H9 (cell line): ENCODE data around the gene LHFPL5. TPM values are rescaled to one million over a fixed set of nuclear protein-coding genes. Genes with fewer than 3 reads are reported as not detected.

Experiments used
- DNase-seq: peaks from one replicate; pipeline ENCODE4 v3.0.0-alpha.2; 2017
- H2AFZ ChIP-seq: one replicate; pipeline ENCODE4 v1.6.1; 2013; ENCODE audit warnings: mild to moderate bottlenecking, low read length, control low read depth, moderate library complexity
- H2AK5ac ChIP-seq: 2 replicates; pipeline ENCODE4 v1.6.1; 2013; ENCODE audit warnings: low read length, control low read depth, mixed read lengths; ENCODE audit not compliant: insufficient read length
- H2BK120ac ChIP-seq: one replicate; pipeline ENCODE4 v1.6.1; 2013; ENCODE audit warnings: low read depth, mild to moderate bottlenecking, low read length, control low read depth, inconsistent platforms; ENCODE audit not compliant: poor library complexity, severe bottlenecking
- H2BK12ac ChIP-seq: 2 replicates; pipeline ENCODE4 v1.6.1; 2013; ENCODE audit warnings: low read length, control low read depth, mixed read lengths, low read depth; ENCODE audit not compliant: insufficient read length
- H2BK15ac ChIP-seq: 2 replicates; pipeline ENCODE4 v1.6.1; 2013; ENCODE audit warnings: low read depth, low read length, control low read depth
- H2BK20ac ChIP-seq: one replicate; pipeline ENCODE4 v1.6.1; 2013; ENCODE audit warnings: low read depth, mild to moderate bottlenecking, low read length, control low read depth, inconsistent platforms; ENCODE audit not compliant: poor library complexity, severe bottlenecking
- H2BK5ac ChIP-seq: 2 replicates; pipeline ENCODE4 v1.6.1; 2013; ENCODE audit warnings: low read length, control low read depth, mixed read lengths; ENCODE audit not compliant: insufficient read length
- H3K14ac ChIP-seq: 2 replicates; pipeline ENCODE4 v1.6.1; 2013; ENCODE audit warnings: low read length, control low read depth; ENCODE audit not compliant: insufficient read depth
- H3K18ac ChIP-seq: 2 replicates; pipeline ENCODE4 v1.6.1; 2013; ENCODE audit warnings: low read depth, mild to moderate bottlenecking, mixed read lengths, low read length, control low read depth; ENCODE audit not compliant: insufficient read length
- H3K23ac ChIP-seq: 2 replicates; pipeline ENCODE4 v1.6.1; 2013; ENCODE audit warnings: low read length, control low read depth, mixed read lengths, low read depth; ENCODE audit not compliant: insufficient read length
- H3K23me2 ChIP-seq: 2 replicates; pipeline ENCODE4 v1.6.1; 2013; ENCODE audit warnings: low read depth, mild to moderate bottlenecking, mixed read lengths, low read length, control low read depth; ENCODE audit not compliant: insufficient read length, poor library complexity, severe bottlenecking
- H3K27ac ChIP-seq: 2 replicates; pipeline ENCODE4 v1.5.1; 2013; ENCODE audit warnings: low read length, control low read depth, mixed read lengths, low read depth; ENCODE audit not compliant: insufficient read length
- H3K27me3 ChIP-seq: 2 replicates; pipeline ENCODE4 v1.6.1; 2013; ENCODE audit warnings: low read length, control low read depth, inconsistent platforms; ENCODE audit not compliant: insufficient read depth
- H3K4ac ChIP-seq: 2 replicates; pipeline ENCODE4 v1.6.1; 2013; ENCODE audit warnings: low read depth, mild to moderate bottlenecking, control low read depth, inconsistent platforms, low read length, moderate library complexity
- H3K4me1 ChIP-seq: 2 replicates; pipeline ENCODE4 v1.6.1; 2013; ENCODE audit warnings: low read length, control low read depth, inconsistent platforms; ENCODE audit not compliant: insufficient read depth
- H3K4me2 ChIP-seq: 2 replicates; pipeline ENCODE4 v1.6.1; 2013; ENCODE audit warnings: low read length, control low read depth, mixed read lengths; ENCODE audit not compliant: insufficient read length, insufficient read depth
- H3K56ac ChIP-seq: 2 replicates; pipeline ENCODE4 v1.6.1; 2013; ENCODE audit warnings: low read depth, mild to moderate bottlenecking, mixed read lengths, low read length, control low read depth; ENCODE audit not compliant: insufficient read length
- H3K79me1 ChIP-seq: 2 replicates; pipeline ENCODE4 v1.6.1; 2013; ENCODE audit warnings: low read depth, mild to moderate bottlenecking, moderate library complexity, low read length, control low read depth, inconsistent platforms; ENCODE audit not compliant: insufficient read depth, poor library complexity, severe bottlenecking
- H3K79me2 ChIP-seq: 2 replicates; pipeline ENCODE4 v1.6.1; 2013; ENCODE audit warnings: low read length, control low read depth, inconsistent platforms; ENCODE audit not compliant: insufficient read depth
- H3K9ac ChIP-seq: 2 replicates; pipeline ENCODE4 v1.6.1; 2013; ENCODE audit warnings: low read length, control low read depth, mixed read lengths; ENCODE audit not compliant: insufficient read length; ENCODE audit errors: extremely low read depth
- H3K9me3 ChIP-seq: one replicate; pipeline ENCODE4 v1.6.1; 2013; ENCODE audit warnings: low read depth, low read length, inconsistent platforms; ENCODE audit not compliant: control insufficient read depth
- H3T11ph ChIP-seq: one replicate; pipeline ENCODE4 v1.6.1; 2013; ENCODE audit warnings: mild to moderate bottlenecking, low read length, control low read depth, inconsistent platforms
- H4K20me1 ChIP-seq: one replicate; pipeline ENCODE4 v1.6.1; 2013; ENCODE audit not compliant: control insufficient read depth, insufficient read length, insufficient read depth
- H4K5ac ChIP-seq: 2 replicates; pipeline ENCODE4 v1.6.1; 2013; ENCODE audit warnings: low read depth, mild to moderate bottlenecking, mixed read lengths, low read length, control low read depth; ENCODE audit not compliant: insufficient read length
- H4K8ac ChIP-seq: replicated peaks from 2 replicates; pipeline ENCODE4 v1.6.1; 2013; ENCODE audit warnings: low read length, control low read depth, mixed read lengths, low read depth; ENCODE audit not compliant: insufficient read length
- H4K91ac ChIP-seq: 2 replicates; pipeline ENCODE4 v1.6.1; 2013; ENCODE audit warnings: low read depth, mild to moderate bottlenecking, moderate library complexity, mixed read lengths, low read length, control low read depth; ENCODE audit not compliant: insufficient read length
- H3K27ac Mint-ChIP-seq, 3 experiments: 2 replicates in 2 of 3; 3 replicates in 1 of 3; pipeline ENCODE4 v1.8.0; 2020 to 2021; ENCODE audit warnings: mixed read lengths in 3 of 3, mild to moderate bottlenecking in 1 of 3, moderate library complexity in 1 of 3
- H3K27me3 Mint-ChIP-seq: 2 replicates; pipeline ENCODE4 v1.8.0; 2021; ENCODE audit warnings: low read depth, mild to moderate bottlenecking, moderate library complexity, mixed read lengths
- H3K36me3 Mint-ChIP-seq, 3 experiments: 2 replicates in 2 of 3; 3 replicates in 1 of 3; pipeline ENCODE4 v1.8.0; 2020 to 2021; ENCODE audit warnings: low read depth in 3 of 3, mixed read lengths in 3 of 3; ENCODE audit not compliant: insufficient read depth in 1 of 3
- H3K4me1 Mint-ChIP-seq, 2 experiments: 2 replicates each; pipeline ENCODE4 v1.8.0; 2020; ENCODE audit warnings: mixed read lengths in 2 of 2
- H3K4me3 Mint-ChIP-seq, 2 experiments: 2 replicates in 1 of 2; 3 replicates in 1 of 2; pipeline ENCODE4 v1.8.0; 2020 to 2021; ENCODE audit warnings: mild to moderate bottlenecking in 2 of 2, mixed read lengths in 2 of 2, moderate library complexity in 1 of 2
- H3K9me3 Mint-ChIP-seq, 2 experiments: 2 replicates in 1 of 2; 3 replicates in 1 of 2; pipeline ENCODE4 v1.8.0; 2020; ENCODE audit warnings: mild to moderate bottlenecking in 2 of 2, mixed read lengths in 2 of 2, moderate library complexity in 1 of 2
- WGBS: extraction: QIAGEN DNeasy Blood & Tissue Kit; methylation state at CpG from one replicate; pipeline ENCODE4 v1.1.7; 2013; ENCODE audit warnings: missing lambda C conversion rate, low lambda C conversion rate, mixed read lengths; ENCODE audit not compliant: insufficient read length; ENCODE audit errors: extremely low coverage; 5-methylcytosine and 5-hydroxymethylcytosine counted together
- total RNA-seq: library from RNA; stranded (reverse); gene quantifications from 2 replicates; pipeline ENCODE4 v1.2.1, GENCODE V29; 2021
- TF ChIP-seq, protein P1 (sequence below): fragments of 200-600 bp; sonication (generic); conservative IDR thresholded peaks from 3 replicates; pipeline ENCODE4 v1.8.0; 2021; ENCODE audit warnings: antibody characterized with exemption, mild to moderate bottlenecking

The LHFPL5 gene
- total RNA-seq, 1 experiment from 2014 or later, result not detected

DNA sequence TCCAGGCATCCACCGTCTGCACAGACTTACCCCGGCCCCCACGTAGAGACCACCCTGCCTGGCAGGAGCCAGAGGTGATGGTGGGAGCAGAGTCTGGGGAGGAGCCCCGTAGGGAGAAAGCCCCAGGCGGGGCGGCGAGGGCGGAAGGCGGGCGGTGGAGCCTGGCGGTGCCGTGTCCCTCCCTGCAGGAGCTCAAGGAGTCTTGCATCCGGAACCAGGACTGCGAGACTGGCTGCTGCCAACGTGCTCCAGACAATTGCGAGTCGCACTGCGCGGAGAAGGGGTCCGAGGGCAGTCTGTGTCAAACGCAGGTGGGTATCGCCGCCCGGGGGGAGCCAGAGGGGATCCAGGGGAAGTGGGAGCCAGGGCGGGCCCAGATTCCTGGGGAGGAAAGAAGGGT, 18.3 kb upstream of the LHFPL5 start:
- Mint-ChIP-seq H3K9me3 (no peaks in the 10 kb centered on the region), H3K4me3 (no peak overlapping the region), H3K27me3 (peaks cover 8% of the 10 kb centered on the region), H3K4me1 (peaks cover 13 to 17% of the 10 kb centered on the region in 2 experiments), H3K27ac (no peak overlapping the region), H3K36me3 (no peaks in the 10 kb centered on the region)
- no peaks in the 10 kb centered on the region for H3K79me2 ChIP-seq
- H2BK15ac ChIP-seq, result no peak overlapping the region
- no peak for DNase-seq
- no peak overlapping the region for H3K4ac ChIP-seq
- H3K4me1 ChIP-seq, result no peaks in the 10 kb centered on the region
- no peaks in the 10 kb centered on the region for H3K9me3 ChIP-seq
- H4K91ac ChIP-seq, result no peak overlapping the region
- no peaks in the 10 kb centered on the region for H3K79me1 ChIP-seq
- H2BK20ac ChIP-seq, result no peak overlapping the region
- H2BK120ac ChIP-seq, result no peak overlapping the region
- no peak overlapping the region for H3T11ph ChIP-seq
- no peak overlapping the region for H2BK5ac ChIP-seq
- no peaks in the 10 kb centered on the region for H3K27me3 ChIP-seq
- WGBS, result no CpG with 5 or more reads among the region's 25 CpGs
- no peak overlapping the region for H4K8ac ChIP-seq
- no peaks in the 10 kb centered on the region for H3K23me2 ChIP-seq
- no peak overlapping the region for H3K56ac ChIP-seq
- no peak overlapping the region for H3K23ac ChIP-seq
- no peak overlapping the region for H3K27ac ChIP-seq
- H3K9ac ChIP-seq, result no peak overlapping the region
- H4K20me1 ChIP-seq, result no peaks in the 10 kb centered on the region
- no peak overlapping the region for H2AFZ ChIP-seq
- H3K18ac ChIP-seq, result no peak overlapping the region
- H4K5ac ChIP-seq, result no peak overlapping the region
- H2AK5ac ChIP-seq, result no peak overlapping the region
- no peak overlapping the region for H3K4me2 ChIP-seq
- H3K14ac ChIP-seq, result no peak overlapping the region; the same call in 1 of the 2 replicates
- no peak overlapping the region for H2BK12ac ChIP-seq
- TF ChIP-seq, protein P1, sequence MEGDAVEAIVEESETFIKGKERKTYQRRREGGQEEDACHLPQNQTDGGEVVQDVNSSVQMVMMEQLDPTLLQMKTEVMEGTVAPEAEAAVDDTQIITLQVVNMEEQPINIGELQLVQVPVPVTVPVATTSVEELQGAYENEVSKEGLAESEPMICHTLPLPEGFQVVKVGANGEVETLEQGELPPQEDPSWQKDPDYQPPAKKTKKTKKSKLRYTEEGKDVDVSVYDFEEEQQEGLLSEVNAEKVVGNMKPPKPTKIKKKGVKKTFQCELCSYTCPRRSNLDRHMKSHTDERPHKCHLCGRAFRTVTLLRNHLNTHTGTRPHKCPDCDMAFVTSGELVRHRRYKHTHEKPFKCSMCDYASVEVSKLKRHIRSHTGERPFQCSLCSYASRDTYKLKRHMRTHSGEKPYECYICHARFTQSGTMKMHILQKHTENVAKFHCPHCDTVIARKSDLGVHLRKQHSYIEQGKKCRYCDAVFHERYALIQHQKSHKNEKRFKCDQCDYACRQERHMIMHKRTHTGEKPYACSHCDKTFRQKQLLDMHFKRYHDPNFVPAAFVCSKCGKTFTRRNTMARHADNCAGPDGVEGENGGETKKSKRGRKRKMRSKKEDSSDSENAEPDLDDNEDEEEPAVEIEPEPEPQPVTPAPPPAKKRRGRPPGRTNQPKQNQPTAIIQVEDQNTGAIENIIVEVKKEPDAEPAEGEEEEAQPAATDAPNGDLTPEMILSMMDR, result no peak
